Left lung (tissue), 10 donors: ENCODE results near the gene SHISA7. TPM values are rescaled to one million over a fixed set of nuclear protein-coding genes. Genes with fewer than 3 reads are reported as not detected.
A peak's percentile ranks its signal among the peaks of the same experiment; 100 is the strongest.
"Not testable (repeated sequence)": the region's sequence is repeated elsewhere in the genome, so short reads cannot be mapped to it uniquely, and the experiment has no call there.

Experiments used
- ATAC-seq: fragments of 200-7000 bp; cut with Tn5 transposase; one replicate; pipeline ENCODE4 v1.9.1; 2020; ENCODE audit warnings: moderate library complexity
- DNase-seq, 4 donors: peaks; one replicate each; pipeline ENCODE4 v3.0.0-alpha.2; 2013 to 2020
- H3K27ac ChIP-seq, 2 donors: fragments of 200-600 bp; sonication (generic) in 1 of 2; one replicate each; pipeline versions ENCODE4 v1.5.0 to v1.8.0; 2020 to 2021
- H3K27me3 ChIP-seq, 2 donors: fragments of 200-600 bp; sonication (generic) in 1 of 2; one replicate each; pipeline versions ENCODE4 v1.5.0 to v1.8.0; 2020 to 2021
- H3K36me3 ChIP-seq, 2 donors: fragments of 200-600 bp; sonication (generic) in 1 of 2; one replicate each; pipeline versions ENCODE4 v1.5.0 to v1.8.0; 2020 to 2021
- H3K4me1 ChIP-seq, 2 donors: fragments of 200-600 bp; one replicate each; pipeline ENCODE4 v1.8.0; 2021
- H3K4me3 ChIP-seq, 2 donors: fragments of 200-600 bp; sonication (generic) in 1 of 2; one replicate each; pipeline versions ENCODE4 v1.5.0 to v1.8.0; 2020 to 2021; ENCODE audit warnings: mild to moderate bottlenecking in 1 of 2
- H3K9me3 ChIP-seq, 2 donors: fragments of 200-600 bp; sonication (generic) in 1 of 2; one replicate each; pipeline versions ENCODE4 v1.5.0 to v1.8.0; 2020 to 2021
- intact Hi-C, 2 donors: fragments of 100-400 bp; cut with DNase I; formaldehyde crosslinking; loops; one replicate each; pipeline versions ENCODE4 v1.11.2 to v1.14.2; 2022
- polyA plus RNA-seq, 6 donors: library from polyadenylated mRNA; unstranded; fragments of 120-200 nt; gene quantifications; one replicate each; pipeline ENCODE4 v1.2.1, GENCODE V29; 2013; ENCODE audit not compliant: insufficient read length in 6 of 6
- total RNA-seq, 2 donors: library from RNA; stranded (reverse); fragmentation: NEBNext Ultra II Directional; extraction: Animal tissue kit (Norgen Biotek cat#: 25700); gene quantifications; one replicate each; pipeline ENCODE4 v1.2.1, GENCODE V29; 2021
- TF ChIP-seq, protein P1 (sequence below), 2 donors: fragments of 200-600 bp; sonication (generic) in 1 of 2; IDR thresholded peaks; one replicate each; pipeline versions ENCODE4 v1.5.0 to v1.8.0; 2021; ENCODE audit warnings: antibody characterized with exemption in 2 of 2
- donor health status: DM: no; HTN: yes; CAD: no.
- donor health status: DM: no; HTN: no; CAD: no.

Gene SHISA7
- total and polyA plus RNA-seq, 8 donors = 0.11 to 0.23 (median 0.20) TPM; not detected in 2

- TF ChIP-seq, protein P1, sequence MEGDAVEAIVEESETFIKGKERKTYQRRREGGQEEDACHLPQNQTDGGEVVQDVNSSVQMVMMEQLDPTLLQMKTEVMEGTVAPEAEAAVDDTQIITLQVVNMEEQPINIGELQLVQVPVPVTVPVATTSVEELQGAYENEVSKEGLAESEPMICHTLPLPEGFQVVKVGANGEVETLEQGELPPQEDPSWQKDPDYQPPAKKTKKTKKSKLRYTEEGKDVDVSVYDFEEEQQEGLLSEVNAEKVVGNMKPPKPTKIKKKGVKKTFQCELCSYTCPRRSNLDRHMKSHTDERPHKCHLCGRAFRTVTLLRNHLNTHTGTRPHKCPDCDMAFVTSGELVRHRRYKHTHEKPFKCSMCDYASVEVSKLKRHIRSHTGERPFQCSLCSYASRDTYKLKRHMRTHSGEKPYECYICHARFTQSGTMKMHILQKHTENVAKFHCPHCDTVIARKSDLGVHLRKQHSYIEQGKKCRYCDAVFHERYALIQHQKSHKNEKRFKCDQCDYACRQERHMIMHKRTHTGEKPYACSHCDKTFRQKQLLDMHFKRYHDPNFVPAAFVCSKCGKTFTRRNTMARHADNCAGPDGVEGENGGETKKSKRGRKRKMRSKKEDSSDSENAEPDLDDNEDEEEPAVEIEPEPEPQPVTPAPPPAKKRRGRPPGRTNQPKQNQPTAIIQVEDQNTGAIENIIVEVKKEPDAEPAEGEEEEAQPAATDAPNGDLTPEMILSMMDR (IDR thresholded peaks at IDR 0.05) = no peak
- intact Hi-C loops = loop anchor here in 1 of 2 donors (10.0 kb wide), 1 partner anchor 124 kb away; no protein-coding TSS in a partner anchor
- no peaks in the 10 kb centered on the region for H3K9me3 ChIP-seq
- peaks cover 0 to 30% of the 10 kb centered on the region in 2 donors for H3K27me3 ChIP-seq
- ATAC-seq = no peak
- no peak for DNase-seq
- no peak overlapping the region for H3K4me3 ChIP-seq
- H3K36me3 ChIP-seq = no peaks in the 10 kb centered on the region
- no peaks in the 10 kb centered on the region for H3K4me1 ChIP-seq
- H3K27ac ChIP-seq = no peak overlapping the region
Observed at GRCh38 chr19:55419103-55419502, 24.0 kb downstream of the SHISA7 start.

GRCh38 chr19:55418185-55418584, 24.9 kb downstream of the SHISA7 start:
- no peaks in the 10 kb centered on the region for H3K4me1 ChIP-seq
- no peak overlapping the region for H3K27ac ChIP-seq
- peaks cover 0 to 23% of the 10 kb centered on the region in 2 donors for H3K27me3 ChIP-seq
- no peaks in the 10 kb centered on the region for H3K36me3 ChIP-seq
- DNase-seq (peak in 3 of 4 donors; percentile 52 to 81 (median 53)), ATAC-seq (peak; percentile 95)
- no peaks in the 10 kb centered on the region for H3K9me3 ChIP-seq
- TF ChIP-seq, protein P1 (IDR thresholded peaks at IDR 0.05) = peak; percentile 44 to 63
- no peak overlapping the region for H3K4me3 ChIP-seq
- intact Hi-C loops = loop anchor here in 1 of 2 donors (10.0 kb wide), 1 partner anchor 123 kb away; no protein-coding TSS in a partner anchor

GRCh38 chr19:55410168-55410567, 32.9 kb downstream of the SHISA7 start:
- H3K4me1 ChIP-seq = peaks cover 8 to 24% of the 10 kb centered on the region in 2 donors
- H3K9me3 ChIP-seq = no peaks in the 10 kb centered on the region
- TF ChIP-seq, protein P1 (IDR thresholded peaks at IDR 0.05) = no peak
- H3K27me3 ChIP-seq = no peaks in the 10 kb centered on the region
- H3K27ac ChIP-seq = no peak overlapping the region
- intact Hi-C loops = loop anchor here in 1 of 2 donors (10.0 kb wide), 1 partner anchor 115 kb away; no protein-coding TSS in a partner anchor
- H3K4me3 ChIP-seq = no peak overlapping the region
- no peak for DNase-seq
- peaks cover 0 to 10% of the 10 kb centered on the region in 2 donors for H3K36me3 ChIP-seq
- ATAC-seq = no peak

- DNase-seq, H3K27me3 ChIP-seq, H3K27ac ChIP-seq, intact Hi-C loops, ATAC-seq, H3K9me3 ChIP-seq, H3K4me3 ChIP-seq: not testable (repeated sequence)
- Histone ChIP-seq H3K4me1 (peaks cover 8 to 24% of the 10 kb centered on the region in 2 donors), H3K36me3 (peaks cover 0 to 17% of the 10 kb centered on the region in 2 donors)
Observed at GRCh38 chr19:55409179-55409578, 33.9 kb downstream of the SHISA7 start.

GRCh38 chr19:55408533-55408872, 34.6 kb downstream of the SHISA7 start:
- TF ChIP-seq, protein P1 (IDR thresholded peaks at IDR 0.05) = no peak
- ATAC-seq = no peak
- Histone ChIP-seq H3K27ac (peak overlapping the region; percentile 95 to 100), H3K9me3 (no peaks in the 10 kb centered on the region), H3K27me3 (no peaks in the 10 kb centered on the region), H3K4me1 (peaks cover 8 to 24% of the 10 kb centered on the region in 2 donors), H3K4me3 (peak overlapping the region; percentile 84 to 97), H3K36me3 (peaks cover 0 to 24% of the 10 kb centered on the region in 2 donors)
- intact Hi-C loops = no loop called here
- no peak for DNase-seq
